ENCODE data around the gene FGA. TPM values are rescaled to one million over a fixed set of nuclear protein-coding genes. Genes with fewer than 3 reads are reported as not detected.

The FGA gene
- total and polyA plus RNA-seq, 2 experiments from 2014 or later: 579 to 1,189 TPM

GRCh38 chr4:154584259-154584658 lies 6.3 kb downstream of the FGA start:
- H3K27ac ChIP-seq: no peak overlapping the region
- no peak overlapping the region for H3K4me2 ChIP-seq
- H3K27me3 ChIP-seq: no peaks in the 10 kb centered on the region
- no peaks in the 10 kb centered on the region for H3K9me2 ChIP-seq (replicated peaks; ENCODE audit: insufficient read depth)
- no peaks in the 10 kb centered on the region for H3K36me3 ChIP-seq (replicated peaks; ENCODE audit: insufficient read depth, low read depth)
- H4K20me1 ChIP-seq (ENCODE audit: insufficient read depth, poor library complexity, severe bottlenecking): no peaks in the 10 kb centered on the region
- no peak overlapping the region for H3K4me3 ChIP-seq
- H3K4me1 ChIP-seq (ENCODE audit: insufficient read depth): no peaks in the 10 kb centered on the region
- WGBS (ENCODE audit: low lambda C conversion rate, missing lambda C conversion rate): 87% methylated on average over 5 of the region's 5 CpGs
- TF ChIP-seq EZH2phosphoT487 (IDR thresholded peaks at IDR 0.05; ENCODE audit: low read depth, severe bottlenecking, unreplicated experiment) (no peak), CTCF (IDR thresholded peaks at IDR 0.05; ENCODE audit: poor library complexity) (no peak), EZH2 (IDR thresholded peaks at IDR 0.05; ENCODE audit: borderline replicate concordance) (no peak)
- H3K79me2 ChIP-seq: no peaks in the 10 kb centered on the region
- H3K9me3 ChIP-seq (ENCODE audit: low read depth): no peaks in the 10 kb centered on the region
- DNase-seq (ENCODE audit: low spot score): no peak
- H2AFZ ChIP-seq: no peak overlapping the region

GRCh38 chr4:154583677-154584076 lies 6.9 kb downstream of the FGA start:
- Histone ChIP-seq H4K20me1 (ENCODE audit: insufficient read depth, poor library complexity, severe bottlenecking) (no peaks in the 10 kb centered on the region), H3K27me3 (no peaks in the 10 kb centered on the region), H3K9me3 (ENCODE audit: low read depth) (no peaks in the 10 kb centered on the region), H3K4me2 (no peak overlapping the region), H3K36me3 (replicated peaks; ENCODE audit: insufficient read depth, low read depth) (no peaks in the 10 kb centered on the region), H2AFZ (no peak overlapping the region), H3K9me2 (replicated peaks; ENCODE audit: insufficient read depth) (no peaks in the 10 kb centered on the region), H3K4me1 (ENCODE audit: insufficient read depth) (no peaks in the 10 kb centered on the region), H3K79me2 (no peaks in the 10 kb centered on the region), H3K4me3 (no peak overlapping the region), H3K27ac (no peak overlapping the region)
- no peak for DNase-seq (ENCODE audit: low spot score)
- no peak for TF ChIP-seq CTCF (IDR thresholded peaks at IDR 0.05; ENCODE audit: poor library complexity)
- TF ChIP-seq EZH2 (IDR thresholded peaks at IDR 0.05; ENCODE audit: borderline replicate concordance): no peak
- no peak for TF ChIP-seq EZH2phosphoT487 (IDR thresholded peaks at IDR 0.05; ENCODE audit: low read depth, severe bottlenecking, unreplicated experiment)

GRCh38 chr4:154583230-154583629 lies 7.3 kb downstream of the FGA start:
- no peaks in the 10 kb centered on the region for H3K36me3 ChIP-seq (replicated peaks; ENCODE audit: insufficient read depth, low read depth)
- no peak for DNase-seq (ENCODE audit: low spot score)
- no peaks in the 10 kb centered on the region for H3K79me2 ChIP-seq
- 92% methylated on average over 3 of the region's 3 CpGs for WGBS (ENCODE audit: low lambda C conversion rate, missing lambda C conversion rate)
- no peaks in the 10 kb centered on the region for H3K9me2 ChIP-seq (replicated peaks; ENCODE audit: insufficient read depth)
- no peaks in the 10 kb centered on the region for H3K9me3 ChIP-seq (ENCODE audit: low read depth)
- H3K4me3 ChIP-seq: no peak overlapping the region
- H3K4me2 ChIP-seq: no peak overlapping the region
- no peaks in the 10 kb centered on the region for H4K20me1 ChIP-seq (ENCODE audit: insufficient read depth, poor library complexity, severe bottlenecking)
- H2AFZ ChIP-seq: no peak overlapping the region
- no peaks in the 10 kb centered on the region for H3K27me3 ChIP-seq
- no peak overlapping the region for H3K27ac ChIP-seq
- no peaks in the 10 kb centered on the region for H3K4me1 ChIP-seq (ENCODE audit: insufficient read depth)
- TF ChIP-seq EZH2phosphoT487 (IDR thresholded peaks at IDR 0.05; ENCODE audit: low read depth, severe bottlenecking, unreplicated experiment) (no peak), EZH2 (IDR thresholded peaks at IDR 0.05; ENCODE audit: borderline replicate concordance) (no peak), CTCF (IDR thresholded peaks at IDR 0.05; ENCODE audit: poor library complexity) (no peak)

- Histone ChIP-seq H4K20me1 (ENCODE audit: insufficient read depth, poor library complexity, severe bottlenecking) (no peaks in the 10 kb centered on the region), H3K4me1 (ENCODE audit: insufficient read depth) (no peaks in the 10 kb centered on the region), H3K27me3 (no peaks in the 10 kb centered on the region), H3K79me2 (no peaks in the 10 kb centered on the region), H3K9me2 (replicated peaks; ENCODE audit: insufficient read depth) (no peaks in the 10 kb centered on the region), H3K4me2 (no peak overlapping the region), H3K4me3 (no peak overlapping the region), H3K9me3 (ENCODE audit: low read depth) (no peaks in the 10 kb centered on the region), H2AFZ (no peak overlapping the region), H3K27ac (no peak overlapping the region), H3K36me3 (replicated peaks; ENCODE audit: insufficient read depth, low read depth) (no peaks in the 10 kb centered on the region)
- no peak for DNase-seq (ENCODE audit: low spot score)
- TF ChIP-seq EZH2phosphoT487 (IDR thresholded peaks at IDR 0.05; ENCODE audit: low read depth, severe bottlenecking, unreplicated experiment): no peak
- no peak for TF ChIP-seq EZH2 (IDR thresholded peaks at IDR 0.05; ENCODE audit: borderline replicate concordance)
- no peak for TF ChIP-seq CTCF (IDR thresholded peaks at IDR 0.05; ENCODE audit: poor library complexity)
- 57% methylated on average over 2 of the region's 2 CpGs for WGBS (ENCODE audit: low lambda C conversion rate, missing lambda C conversion rate)
Observed at GRCh38 chr4:154582723-154583122, 7.8 kb downstream of the FGA start.

All from hepatocyte (in vitro differentiated cells).